SK-N-SH (cell line): ENCODE results near the gene NDOR1. TPM values are rescaled to one million over a fixed set of nuclear protein-coding genes. Genes with fewer than 3 reads are reported as not detected.
A peak's percentile ranks its signal among the peaks of the same experiment; 100 is the strongest.
"Not testable (repeated sequence)": the region's sequence is repeated elsewhere in the genome, so short reads cannot be mapped to it uniquely, and the experiment has no call there.

Experiments
- CTCF ChIA-PET: fragments of 300-600, 350-600 bp; formaldehyde crosslinking; extraction: SDS; loops from one replicate; lab custom pipeline; 2021; lab: Yijun Ruan, JAX
- POLR2A ChIA-PET: fragments of 350-600 bp; sonication (Branson Sonifier 250); formaldehyde crosslinking; extraction: SDS; loops from one replicate; lab custom pipeline; 2020; ENCODE audit warnings: antibody characterized with exemption, inconsistent platforms; lab: Yijun Ruan, JAX
- DNase-seq: peaks from one replicate; pipeline ENCODE4 v3.0.0; 2012
- H2AFZ ChIP-seq: fragments of 200-600 bp; sonication (generic); 2 replicates; pipeline ENCODE4 v1.8.1; 2016; ENCODE audit warnings: antibody characterized with exemption, mild to moderate bottlenecking, low read depth
- H3F3A ChIP-seq: fragments of 200-600 bp; sonication (generic); replicated peaks from 2 replicates; pipeline ENCODE3; 2016; ENCODE audit warnings: antibody characterized with exemption, mild to moderate bottlenecking; ENCODE audit not compliant: insufficient read depth
- H3K27ac ChIP-seq, 2 experiments: fragments of 200-500 bp in 1 of 2; fragments of 200-600 bp in 1 of 2; sonication (Bioruptor generic) in 1 of 2; sonication (generic), shearing (Covaris generic) in 1 of 2; 2 replicates each; pipeline versions ENCODE4 v1.5.1 to v1.6.1; 2014 to 2016; ENCODE audit warnings: low read depth in 2 of 2, inconsistent platforms in 1 of 2, low read length in 1 of 2, mild to moderate bottlenecking in 1 of 2, mixed read lengths in 1 of 2
- H3K27me3 ChIP-seq: fragments of 200-600 bp; sonication (generic), shearing (Covaris generic); 2 replicates; pipeline ENCODE4 v1.6.1; 2016; ENCODE audit warnings: mixed run types; ENCODE audit not compliant: insufficient read depth
- H3K36me3 ChIP-seq, 2 experiments: fragments of 200-500 bp in 1 of 2; fragments of 200-600 bp in 1 of 2; sonication (Bioruptor generic) in 1 of 2; sonication (generic) in 1 of 2; replicated peaks in 1 of 2; 2 replicates each; pipeline versions ENCODE3 to v1.5.1; 2014 to 2016; ENCODE audit warnings: low read length in 1 of 2, mild to moderate bottlenecking in 1 of 2; ENCODE audit not compliant: insufficient read depth in 2 of 2, control insufficient read depth in 1 of 2
- H3K4me1 ChIP-seq, 2 experiments: fragments of 200-500 bp in 1 of 2; fragments of 200-600 bp in 1 of 2; sonication (Bioruptor generic) in 1 of 2; sonication (generic), shearing (Covaris generic) in 1 of 2; 2 replicates each; pipeline versions ENCODE4 v1.5.1 to v1.6.1; 2014 to 2016; ENCODE audit warnings: low read depth in 1 of 2, low read length in 1 of 2, mixed run types in 1 of 2; ENCODE audit not compliant: insufficient read depth in 2 of 2, control insufficient read depth in 1 of 2
- H3K4me2 ChIP-seq: fragments of 200-600 bp; sonication (generic), shearing (Covaris generic); 2 replicates; pipeline ENCODE4 v1.6.1; 2017; ENCODE audit warnings: mixed run types
- H3K4me3 ChIP-seq, 2 experiments: fragments of 200-500 bp in 1 of 2; fragments of 200-600 bp in 1 of 2; sonication (Bioruptor generic) in 1 of 2; sonication (generic), shearing (Covaris generic) in 1 of 2; 2 replicates each; pipeline versions ENCODE4 v1.5.1 to v1.8.1; 2014 to 2016; ENCODE audit warnings: low read depth in 2 of 2, inconsistent platforms in 1 of 2, low read length in 1 of 2, mild to moderate bottlenecking in 1 of 2, mixed read lengths in 1 of 2, moderate library complexity in 1 of 2
- H3K79me2 ChIP-seq: fragments of 200-600 bp; sonication (generic); 2 replicates; pipeline ENCODE4 v1.8.1; 2017; ENCODE audit warnings: mild to moderate bottlenecking; ENCODE audit not compliant: insufficient read depth
- H3K9ac ChIP-seq: fragments of 200-600 bp; sonication (generic); 2 replicates; pipeline ENCODE4 v1.6.1; 2017; ENCODE audit warnings: mixed run types
- H3K9me2 ChIP-seq: fragments of 200-600 bp; sonication (generic); 2 replicates; pipeline ENCODE4 v1.6.1; 2017; ENCODE audit warnings: mixed run types
- H3K9me3 ChIP-seq: fragments of 200-600 bp; sonication (generic); 2 replicates; pipeline ENCODE4 v1.6.1; 2017; ENCODE audit warnings: mixed run types, mild to moderate bottlenecking, moderate library complexity
- H4K20me1 ChIP-seq: fragments of 200-600 bp; sonication (generic); 2 replicates; pipeline ENCODE4 v1.6.1; 2017; ENCODE audit warnings: mild to moderate bottlenecking, mixed run types; ENCODE audit not compliant: insufficient read depth
- CHD2 ChIP-seq: fragments of 150-350 bp; IDR thresholded peaks from 2 replicates; pipeline ENCODE4 v1.6.1; 2018; ENCODE audit warnings: low read length; ENCODE audit not compliant: partially characterized antibody
- EP300 ChIP-seq, 2 experiments: IDR thresholded peaks; 2 replicates each; pipeline versions ENCODE4 v1.4.0 to v1.6.1; 2012; ENCODE audit warnings: borderline replicate concordance in 1 of 2, low read depth in 1 of 2, low read length in 1 of 2
- EZH2phosphoT487 ChIP-seq: fragments of 200-600 bp; sonication (generic); IDR thresholded peaks from 2 replicates; pipeline ENCODE4 v1.6.1; 2017; ENCODE audit warnings: low read depth, mixed run types, mild to moderate bottlenecking, antibody characterized with exemption, moderate library complexity, borderline replicate concordance
- FOSL2 ChIP-seq: IDR thresholded peaks from 2 replicates; pipeline ENCODE4 v1.4.0; 2012; ENCODE audit warnings: low read depth, mild to moderate bottlenecking, moderate library complexity, borderline replicate concordance
- FOXJ3 ChIP-seq: sonication (generic); formaldehyde crosslinking; IDR thresholded peaks from 2 replicates; pipeline ENCODE4 v1.5.1; 2020; ENCODE audit warnings: mild to moderate bottlenecking, missing genetic modification reagents
- FOXM1 ChIP-seq: IDR thresholded peaks from 2 replicates; pipeline ENCODE4 v1.4.0; 2012; ENCODE audit warnings: low read depth, mild to moderate bottlenecking
- GATA2 ChIP-seq: sonication (generic); formaldehyde crosslinking; IDR thresholded peaks from 2 replicates; pipeline ENCODE4 v1.5.0; 2020; ENCODE audit warnings: mild to moderate bottlenecking, missing genetic modification reagents
- IRF3 ChIP-seq: fragments of 150-350 bp; IDR thresholded peaks from 2 replicates; pipeline ENCODE4 v1.6.1; 2016; ENCODE audit warnings: mild to moderate bottlenecking, low read depth, low read length
- JUND ChIP-seq: IDR thresholded peaks from 2 replicates; pipeline ENCODE4 v1.4.0; 2012
- MXI1 ChIP-seq: IDR thresholded peaks from 2 replicates; pipeline ENCODE4 v1.6.1; 2012; ENCODE audit warnings: mild to moderate bottlenecking, low read depth, low read length, improper control_type of control experiment
- NFIC ChIP-seq: IDR thresholded peaks from 2 replicates; pipeline ENCODE4 v1.4.0; 2012; ENCODE audit warnings: borderline replicate concordance
- NRF1 ChIP-seq: IDR thresholded peaks from 2 replicates; pipeline ENCODE4 v1.6.1; 2012; ENCODE audit warnings: low read depth, mild to moderate bottlenecking, low read length
- PBX3 ChIP-seq: IDR thresholded peaks from 2 replicates; pipeline ENCODE4; 2012
- POLR2AphosphoS5 ChIP-seq: IDR thresholded peaks from 2 replicates; pipeline ENCODE4 v1.6.1; 2012; ENCODE audit warnings: low read depth, low read length
- RAD21 ChIP-seq: IDR thresholded peaks from 2 replicates; pipeline ENCODE4 v1.6.1; 2012; ENCODE audit warnings: mild to moderate bottlenecking, low read length
- RCOR1 ChIP-seq: fragments of 150-350 bp; IDR thresholded peaks from 2 replicates; pipeline ENCODE4 v1.6.1; 2017; ENCODE audit warnings: antibody characterized with exemption, low read length
- RXRA ChIP-seq: IDR thresholded peaks from 2 replicates; pipeline ENCODE4 v1.4.0; 2012; ENCODE audit warnings: low read depth, mild to moderate bottlenecking, borderline replicate concordance
- TAF1 ChIP-seq: IDR thresholded peaks from 2 replicates; pipeline ENCODE4 v1.6.1; 2012; ENCODE audit warnings: low read depth, mild to moderate bottlenecking, low read length, moderate library complexity, borderline replicate concordance
- YY1 ChIP-seq: IDR thresholded peaks from 2 replicates; pipeline ENCODE4 v1.4.0; 2012; ENCODE audit warnings: low read depth, mild to moderate bottlenecking
- WGBS: methylation state at CpG from one replicate; pipeline ENCODE4 v1.1.6; 2017; ENCODE audit warnings: low lambda C conversion rate; 5-methylcytosine and 5-hydroxymethylcytosine counted together
- polyA plus RNA-seq, 3 experiments: library from polyadenylated mRNA; depleted of rRNA; stranded (reverse); fragments of >200 nt; gene quantifications; 2 replicates each; pipeline ENCODE4 v1.2.3, GENCODE V29; 2012
- TF ChIP-seq, protein P1 (sequence below): fragments of 200-600 bp; sonication (generic); IDR thresholded peaks from 2 replicates; pipeline ENCODE4 v1.6.1; 2017; ENCODE audit warnings: antibody characterized with exemption, mild to moderate bottlenecking, moderate library complexity

The NDOR1 gene
- polyA plus RNA-seq, 1 of the 3 experiments (the other 2 are of a cell fraction) = 8.6 TPM

DNA sequence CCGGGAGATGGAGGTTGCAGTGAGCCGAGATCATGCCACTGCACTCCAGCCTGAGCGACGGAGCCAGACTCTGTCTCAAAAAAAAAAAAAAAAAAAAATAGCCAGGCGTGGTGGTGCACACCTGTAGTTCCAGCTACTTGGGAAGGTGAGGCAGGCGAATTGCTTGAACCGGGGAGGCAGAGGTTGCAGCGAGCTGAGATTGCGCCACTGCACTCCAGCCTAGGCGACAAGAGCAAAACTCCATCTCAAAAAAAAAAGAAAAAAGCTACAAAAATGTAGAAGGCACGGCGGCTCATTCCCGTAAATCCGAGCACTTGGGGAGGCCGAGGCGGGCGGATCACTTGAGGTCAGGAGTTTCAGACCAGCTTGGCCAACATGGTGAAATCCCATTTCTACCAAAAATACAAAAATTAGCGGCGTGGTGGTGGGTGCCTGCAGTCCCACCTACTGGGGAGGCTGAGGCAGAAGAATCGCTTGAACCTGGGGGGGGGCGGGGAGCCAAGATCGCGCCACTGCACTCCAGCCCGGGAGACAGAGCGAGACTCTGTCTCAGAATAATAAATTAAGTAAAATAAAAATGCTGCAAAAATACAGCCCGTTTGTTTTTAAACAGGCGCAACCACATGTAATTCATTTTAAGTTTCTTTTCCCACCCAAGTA, 34.2 kb downstream of the NDOR1 start:
- Histone ChIP-seq H3K36me3 (peaks cover 13 to 20% of the 10 kb centered on the region in 2 experiments), H3K27ac (peak overlapping the region; percentile 95 to 98), H3F3A (peaks cover 19% of the 10 kb centered on the region), H3K4me1 (peaks cover 17 to 37% of the 10 kb centered on the region in 2 experiments; a peak in 2 of 4 replicates), H4K20me1 (peaks cover 29% of the 10 kb centered on the region), H3K79me2 (peaks cover 55% of the 10 kb centered on the region), H3K9ac (peak overlapping the region; percentile 94), H3K4me2 (peak overlapping the region; percentile 97), H3K4me3 (peak overlapping the region; percentile 57 to 71)
- POLR2A ChIA-PET = interaction anchor here (1.2 to 6.4 kb wide), 6 partner anchors 16 to 153 kb away, joined by 4 to 83 read pairs (median 14); partner anchors contain the start of genes ANAPC2, CYSRT1, MAN1B1 and NELFB
- H3K9me2 ChIP-seq, H3K9me3 ChIP-seq, H3K27me3 ChIP-seq, DNase-seq, H2AFZ ChIP-seq: not testable (repeated sequence)
- WGBS = 55% methylated on average over 27 of the region's 27 CpGs
- CTCF ChIA-PET = interaction anchor here (1.1 to 3.8 kb wide), 13 partner anchors 11 to 210 kb away, joined by 3 to 33 read pairs (median 4); partner anchors contain the start of genes NELFB, NPDC1, NRARP and RNF224

- peaks cover 13 to 20% of the 10 kb centered on the region in 2 experiments for H3K36me3 ChIP-seq
- peaks cover 29% of the 10 kb centered on the region for H4K20me1 ChIP-seq
- H3K9ac ChIP-seq = peak overlapping the region; percentile 94
- peak overlapping the region; percentile 97 for H3K4me2 ChIP-seq
- H3K27me3 ChIP-seq = no peaks in the 10 kb centered on the region
- peak overlapping the region; percentile 58; the same call in 1 of the 2 replicates for H2AFZ ChIP-seq
- H3K79me2 ChIP-seq = peaks cover 55% of the 10 kb centered on the region
- CTCF ChIA-PET = interaction anchor here (1.1 to 2.1 kb wide), 11 partner anchors 11 to 211 kb away, joined by 3 to 9 read pairs (median 4); partner anchors contain the start of genes EXD3, NELFB, NOXA1 and NPDC1
- H3K4me1 ChIP-seq = peaks cover 17 to 37% of the 10 kb centered on the region in 2 experiments; a peak in 2 of 4 replicates
- no peaks in the 10 kb centered on the region for H3K9me2 ChIP-seq
- H3K27ac ChIP-seq = peak overlapping the region; percentile 95 to 98
- no peaks in the 10 kb centered on the region for H3K9me3 ChIP-seq
- peaks cover 19% of the 10 kb centered on the region for H3F3A ChIP-seq
- peak overlapping the region; percentile 57 to 71 for H3K4me3 ChIP-seq
- DNase-seq = peak; percentile 84
- no CpG with 5 or more reads among the region's 58 CpGs for WGBS
- POLR2A ChIA-PET = interaction anchor here (0.8 to 6.4 kb wide), 20 partner anchors 10 to 170 kb away, joined by 3 to 83 read pairs (median 6); partner anchors contain the start of genes ANAPC2, CYSRT1, DPP7 and GRIN1
- TF ChIP-seq RXRA (no peak), JUND (no peak), YY1 (no peak), FOXM1 (no peak), RCOR1 (no peak), GATA2 (CRISPR knock-in tag) (no peak), FOSL2 (no peak), EZH2phosphoT487 (no peak), IRF3 (no peak), TAF1 (peak; percentile 65; the same call in 1 of the 2 replicates), CHD2 (no peak), NFIC (peak; percentile 74), EP300 (IDR thresholded peaks at IDR 0.05; ENCODE audit: borderline replicate concordance in 1 of 2, low read depth in 1 of 2, low read length in 1 of 2) (no peak), FOXJ3 (no peak), POLR2AphosphoS5 (no peak; the same call in 1 of the 2 replicates), PBX3 (no peak), NRF1 (peak; percentile 59), MXI1 (peak; percentile 84), RAD21 (no peak)
- TF ChIP-seq, protein P1, sequence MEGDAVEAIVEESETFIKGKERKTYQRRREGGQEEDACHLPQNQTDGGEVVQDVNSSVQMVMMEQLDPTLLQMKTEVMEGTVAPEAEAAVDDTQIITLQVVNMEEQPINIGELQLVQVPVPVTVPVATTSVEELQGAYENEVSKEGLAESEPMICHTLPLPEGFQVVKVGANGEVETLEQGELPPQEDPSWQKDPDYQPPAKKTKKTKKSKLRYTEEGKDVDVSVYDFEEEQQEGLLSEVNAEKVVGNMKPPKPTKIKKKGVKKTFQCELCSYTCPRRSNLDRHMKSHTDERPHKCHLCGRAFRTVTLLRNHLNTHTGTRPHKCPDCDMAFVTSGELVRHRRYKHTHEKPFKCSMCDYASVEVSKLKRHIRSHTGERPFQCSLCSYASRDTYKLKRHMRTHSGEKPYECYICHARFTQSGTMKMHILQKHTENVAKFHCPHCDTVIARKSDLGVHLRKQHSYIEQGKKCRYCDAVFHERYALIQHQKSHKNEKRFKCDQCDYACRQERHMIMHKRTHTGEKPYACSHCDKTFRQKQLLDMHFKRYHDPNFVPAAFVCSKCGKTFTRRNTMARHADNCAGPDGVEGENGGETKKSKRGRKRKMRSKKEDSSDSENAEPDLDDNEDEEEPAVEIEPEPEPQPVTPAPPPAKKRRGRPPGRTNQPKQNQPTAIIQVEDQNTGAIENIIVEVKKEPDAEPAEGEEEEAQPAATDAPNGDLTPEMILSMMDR = no peak
Measured at GRCh38 chr9:137240318-137240840, 34.9 kb downstream of the NDOR1 start.
